ENCODE results near the gene FGD4. TPM values are rescaled to one million over a fixed set of nuclear protein-coding genes. Genes with fewer than 3 reads are reported as not detected.

FGD4 gene
- total and polyA plus RNA-seq, 2 of the 4 experiments (the other 2 are of a cell fraction), result 2.1 to 8.8 TPM

- dilution Hi-C loops (cut with HindIII; ENCODE audit: low sequenced_read_pairs, unreplicated experiment) (no loop called here), in situ Hi-C loops (cut with MboI; ENCODE audit: low sequenced_read_pairs) (loop anchor here (25.0 kb wide), 1 partner anchor 1552 kb away; the partner anchor contains the start of gene ALG10), intact Hi-C loops (cut with micrococcal nuclease) (no loop called here)
- CTCF ChIA-PET, result interaction anchor here (0.7 kb wide), 1 partner anchor 211 kb away, joined by 3 read pairs; no protein-coding TSS in a partner anchor
- POLR2A ChIA-PET (ENCODE audit: unreplicated experiment), result no interaction called here
- no peak for TF ChIP-seq BHLHE40 (IDR thresholded peaks at IDR 0.05; ENCODE audit: low read depth, low read length)
- TF ChIP-seq NFE2L2 (IDR thresholded peaks at IDR 0.05; ENCODE audit: low read depth, low read length), result no peak
- TF ChIP-seq, protein P1, sequence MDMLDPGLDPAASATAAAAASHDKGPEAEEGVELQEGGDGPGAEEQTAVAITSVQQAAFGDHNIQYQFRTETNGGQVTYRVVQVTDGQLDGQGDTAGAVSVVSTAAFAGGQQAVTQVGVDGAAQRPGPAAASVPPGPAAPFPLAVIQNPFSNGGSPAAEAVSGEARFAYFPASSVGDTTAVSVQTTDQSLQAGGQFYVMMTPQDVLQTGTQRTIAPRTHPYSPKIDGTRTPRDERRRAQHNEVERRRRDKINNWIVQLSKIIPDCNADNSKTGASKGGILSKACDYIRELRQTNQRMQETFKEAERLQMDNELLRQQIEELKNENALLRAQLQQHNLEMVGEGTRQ (IDR thresholded peaks at IDR 0.05; ENCODE audit: low read depth, low read length), result no peak
- no peak for TF ChIP-seq RFX5 (IDR thresholded peaks at IDR 0.05; ENCODE audit: low read depth, low read length)
- no peak for TF ChIP-seq CHD1 (IDR thresholded peaks at IDR 0.05; ENCODE audit: low read depth, low read length)
- no peak for TF ChIP-seq SMC3 (IDR thresholded peaks at IDR 0.05; ENCODE audit: low read depth, low read length)
- TF ChIP-seq MAZ (IDR thresholded peaks at IDR 0.05; ENCODE audit: borderline replicate concordance, low read depth, low read length), result no peak
- TF ChIP-seq, protein P2, sequence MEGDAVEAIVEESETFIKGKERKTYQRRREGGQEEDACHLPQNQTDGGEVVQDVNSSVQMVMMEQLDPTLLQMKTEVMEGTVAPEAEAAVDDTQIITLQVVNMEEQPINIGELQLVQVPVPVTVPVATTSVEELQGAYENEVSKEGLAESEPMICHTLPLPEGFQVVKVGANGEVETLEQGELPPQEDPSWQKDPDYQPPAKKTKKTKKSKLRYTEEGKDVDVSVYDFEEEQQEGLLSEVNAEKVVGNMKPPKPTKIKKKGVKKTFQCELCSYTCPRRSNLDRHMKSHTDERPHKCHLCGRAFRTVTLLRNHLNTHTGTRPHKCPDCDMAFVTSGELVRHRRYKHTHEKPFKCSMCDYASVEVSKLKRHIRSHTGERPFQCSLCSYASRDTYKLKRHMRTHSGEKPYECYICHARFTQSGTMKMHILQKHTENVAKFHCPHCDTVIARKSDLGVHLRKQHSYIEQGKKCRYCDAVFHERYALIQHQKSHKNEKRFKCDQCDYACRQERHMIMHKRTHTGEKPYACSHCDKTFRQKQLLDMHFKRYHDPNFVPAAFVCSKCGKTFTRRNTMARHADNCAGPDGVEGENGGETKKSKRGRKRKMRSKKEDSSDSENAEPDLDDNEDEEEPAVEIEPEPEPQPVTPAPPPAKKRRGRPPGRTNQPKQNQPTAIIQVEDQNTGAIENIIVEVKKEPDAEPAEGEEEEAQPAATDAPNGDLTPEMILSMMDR (conservative IDR thresholded peaks at IDR 0.05; ENCODE audit: low read depth, low read length), result no peak
- no peak for TF ChIP-seq POLR2A (IDR thresholded peaks at IDR 0.05; ENCODE audit: low read depth, low read length)
- TF ChIP-seq RCOR1 (IDR thresholded peaks at IDR 0.05; ENCODE audit: insufficient replicate concordance, low read length), result no peak
- TF ChIP-seq MAFK (IDR thresholded peaks at IDR 0.05; ENCODE audit: low read depth, low read length), result no peak
- TF ChIP-seq RAD21 (IDR thresholded peaks at IDR 0.05; ENCODE audit: low read length), result no peak
- no peak for TF ChIP-seq FOS (IDR thresholded peaks at IDR 0.05; ENCODE audit: low read depth, low read length)
- TF ChIP-seq CEBPB (IDR thresholded peaks at IDR 0.05; ENCODE audit: low read depth, low read length), result no peak
- no peak for TF ChIP-seq MXI1 (IDR thresholded peaks at IDR 0.05; ENCODE audit: borderline replicate concordance, low read depth, low read length)
- no peak for TF ChIP-seq ELK1 (IDR thresholded peaks at IDR 0.05; ENCODE audit: borderline replicate concordance, low read depth, low read length)
- Histone ChIP-seq H2BK120ac (ENCODE audit: low read depth, low read length) (no peak overlapping the region), H3K56ac (ENCODE audit: extremely low read depth, insufficient read depth, low read length) (no peak overlapping the region), H2AFZ (replicated peaks; ENCODE audit: low read length, poor library complexity) (no peak overlapping the region), H2AK5ac (ENCODE audit: low read depth, low read length) (no peak overlapping the region), H2BK15ac (ENCODE audit: low read depth, low read length) (no peak overlapping the region), H4K5ac (ENCODE audit: low read depth, low read length) (no peak overlapping the region), H2BK20ac (ENCODE audit: low read depth, low read length) (no peak overlapping the region), H3K4me3 (ENCODE audit: insufficient read depth, low read depth, low read length) (no peak overlapping the region), H4K8ac (ENCODE audit: low read depth in 2 of 2, low read length in 2 of 2) (no peak overlapping the region), H3K36me3 (ENCODE audit: control insufficient read depth, insufficient read depth, low read length) (no peaks in the 10 kb centered on the region), H3K4me2 (ENCODE audit: low read depth, low read length) (no peak overlapping the region), H3K23ac (ENCODE audit: low read depth, low read length) (no peak overlapping the region), H3K9ac (ENCODE audit: low read depth, low read length) (no peak overlapping the region), H2BK5ac (ENCODE audit: low read depth, low read length, poor library complexity, severe bottlenecking) (no peak overlapping the region), H4K20me1 (ENCODE audit: insufficient read depth, low read length) (no peaks in the 10 kb centered on the region), H3K4me1 (ENCODE audit: control insufficient read depth, insufficient read depth, low read length) (peaks cover 1% of the 10 kb centered on the region; the same call in 1 of the 2 replicates), H3K79me1 (ENCODE audit: low read depth in 1 of 2, low read length in 2 of 2) (no peaks in the 10 kb centered on the region), H3K9me3 (ENCODE audit: control insufficient read depth, insufficient read depth, low read length) (no peaks in the 10 kb centered on the region), H3K4ac (ENCODE audit: low read depth, low read length) (no peak overlapping the region), H3K14ac (replicated peaks; ENCODE audit: low read depth, low read length) (no peak overlapping the region), H4K91ac (ENCODE audit: insufficient read depth, low read depth, low read length) (no peak overlapping the region), H3K27ac (ENCODE audit: insufficient read depth, low read length) (no peak overlapping the region), H2AK9ac (replicated peaks; ENCODE audit: low read depth, low read length, poor library complexity) (no peak overlapping the region), H3K27me3 (ENCODE audit: control insufficient read depth, insufficient read depth, low read length) (no peaks in the 10 kb centered on the region), H3K18ac (ENCODE audit: low read depth, low read length) (no peak overlapping the region), H3K9me1 (ENCODE audit: insufficient read depth, low read length) (no peaks in the 10 kb centered on the region)
- BruUV-seq (replicated peaks), result no TSS peak
- WGBS, 2 experiments (ENCODE audit: extremely low coverage in 2 of 2, insufficient read length in 1 of 2), result no CpG with 5 or more reads among the region's 1 CpG
- ATAC-seq (ENCODE audit: low read depth), result no peak
- DNase-seq, result no peak
Observed at GRCh38 chr12:32460638-32461037, 61.3 kb downstream of the FGD4 start.

All from IMR-90 (cell line).